ACC112 (cell line): Measurements from ENCODE around the gene GLIS1.

Source experiments
- H2AFZ ChIP-seq: fragments of 200-600 bp; sonication (generic); one replicate; pipeline ENCODE4 v1.6.0; 2017; ENCODE audit warnings: antibody characterized with exemption, low read length; ENCODE audit not compliant: unreplicated experiment
- H3K27ac ChIP-seq: fragments of 200-600 bp; sonication (generic); 2 replicates; pipeline ENCODE4 v1.5.1; 2014; ENCODE audit warnings: low read depth, mild to moderate bottlenecking, antibody characterized with exemption, low read length, moderate library complexity
- H3K27me3 ChIP-seq: fragments of 200-600 bp; sonication (generic); 2 replicates; pipeline ENCODE4 v1.6.1; 2014; ENCODE audit warnings: mild to moderate bottlenecking, antibody characterized with exemption, low read length, moderate library complexity, mixed read lengths; ENCODE audit not compliant: insufficient read depth
- H3K36me3 ChIP-seq: fragments of 200-600 bp; sonication (generic); 2 replicates; pipeline ENCODE4 v1.6.1; 2016; ENCODE audit warnings: mild to moderate bottlenecking, antibody characterized with exemption, low read length, moderate library complexity, mixed read lengths; ENCODE audit not compliant: insufficient read depth
- H3K4me1 ChIP-seq: fragments of 200-600 bp; sonication (generic); one replicate; pipeline ENCODE4 v1.6.1; 2016; ENCODE audit warnings: low read length, mixed read lengths; ENCODE audit not compliant: insufficient read depth, unreplicated experiment, control insufficient read depth
- H3K4me3 ChIP-seq: fragments of 200-600 bp; sonication (generic); 2 replicates; pipeline ENCODE4 v1.5.1; 2014; ENCODE audit warnings: mild to moderate bottlenecking, low read depth, low read length
- H3K79me2 ChIP-seq: fragments of 200-600 bp; sonication (generic); one replicate; pipeline ENCODE4 v1.6.0; 2016; ENCODE audit warnings: low read length; ENCODE audit not compliant: control insufficient read depth, unreplicated experiment, insufficient read depth

GLIS1 gene

DNA sequence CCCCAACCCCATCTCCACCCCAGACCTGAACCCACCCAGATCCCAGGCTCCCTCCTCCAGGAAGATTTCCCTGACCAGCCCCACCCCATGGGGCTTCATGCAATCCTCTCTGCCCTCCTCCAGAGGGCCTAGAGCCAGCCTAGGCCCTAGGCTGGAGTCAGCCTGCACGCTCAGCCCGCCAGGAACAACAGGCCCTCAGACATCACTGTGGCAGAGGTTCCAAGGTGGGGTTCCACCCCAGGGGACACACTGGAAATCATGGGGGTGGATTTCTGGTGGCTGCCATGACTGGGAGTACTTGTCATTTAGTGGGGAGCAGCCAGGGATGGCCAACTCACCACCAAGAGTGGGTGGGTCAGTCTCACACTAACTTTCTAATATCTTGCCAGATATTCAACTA is 122.0 kb downstream of the GLIS1 start:
- no peak overlapping the region for H3K4me3 ChIP-seq
- no peaks in the 10 kb centered on the region for H3K27me3 ChIP-seq
- no peaks in the 10 kb centered on the region for H3K79me2 ChIP-seq
- H3K36me3 ChIP-seq: no peaks in the 10 kb centered on the region
- H3K27ac ChIP-seq: peak overlapping the region; percentile 38
- H2AFZ ChIP-seq: no peak overlapping the region
- peaks cover 11% of the 10 kb centered on the region for H3K4me1 ChIP-seq

DNA sequence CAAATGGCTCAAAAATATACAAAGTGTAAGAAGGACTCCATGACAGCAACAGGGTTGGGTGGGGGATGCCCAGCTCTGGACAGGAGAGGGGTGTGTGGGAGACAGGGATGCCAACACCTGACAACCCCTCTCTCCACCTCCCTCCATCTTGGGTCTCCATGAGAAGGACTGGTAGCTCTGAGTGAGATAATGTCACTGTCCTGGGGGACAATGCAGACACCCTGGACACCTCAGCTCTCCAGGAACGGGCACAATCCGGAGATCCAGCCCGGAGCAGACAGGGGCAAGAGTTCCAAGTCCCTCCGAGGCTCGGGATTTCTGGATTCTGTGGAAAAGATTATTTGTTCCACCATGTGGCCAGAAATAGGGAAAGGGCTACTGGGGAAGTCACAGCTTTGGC is 122.5 kb downstream of the GLIS1 start:
- Histone ChIP-seq H3K79me2 (no peaks in the 10 kb centered on the region), H3K36me3 (no peaks in the 10 kb centered on the region), H3K27ac (no peak overlapping the region), H3K27me3 (no peaks in the 10 kb centered on the region), H3K4me1 (peaks cover 11% of the 10 kb centered on the region), H2AFZ (no peak overlapping the region), H3K4me3 (no peak overlapping the region)

DNA sequence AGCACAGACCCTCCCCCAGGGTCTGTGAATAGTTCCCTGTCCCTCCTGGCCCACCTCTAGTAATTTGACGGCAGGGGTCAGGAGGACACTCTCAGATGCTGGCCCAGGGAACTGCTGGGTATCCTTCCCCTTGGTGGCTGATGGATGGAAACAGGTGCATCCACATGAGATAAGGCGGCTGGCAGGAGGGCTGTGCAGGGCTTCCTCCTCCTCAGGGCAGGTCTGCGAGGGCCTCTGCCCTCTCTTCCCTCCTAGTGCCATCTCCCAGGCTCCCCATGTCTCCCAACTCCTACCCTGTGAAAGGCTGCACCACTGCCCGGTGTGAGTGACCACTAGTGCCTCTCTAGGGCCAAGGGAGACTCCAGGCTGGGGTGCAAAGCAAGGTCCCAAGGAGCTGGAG is 123.9 kb downstream of the GLIS1 start:
- Histone ChIP-seq H3K79me2 (no peaks in the 10 kb centered on the region), H3K4me1 (peaks cover 11% of the 10 kb centered on the region), H3K36me3 (no peaks in the 10 kb centered on the region), H3K4me3 (no peak overlapping the region), H2AFZ (no peak overlapping the region), H3K27ac (no peak overlapping the region), H3K27me3 (no peaks in the 10 kb centered on the region)

DNA sequence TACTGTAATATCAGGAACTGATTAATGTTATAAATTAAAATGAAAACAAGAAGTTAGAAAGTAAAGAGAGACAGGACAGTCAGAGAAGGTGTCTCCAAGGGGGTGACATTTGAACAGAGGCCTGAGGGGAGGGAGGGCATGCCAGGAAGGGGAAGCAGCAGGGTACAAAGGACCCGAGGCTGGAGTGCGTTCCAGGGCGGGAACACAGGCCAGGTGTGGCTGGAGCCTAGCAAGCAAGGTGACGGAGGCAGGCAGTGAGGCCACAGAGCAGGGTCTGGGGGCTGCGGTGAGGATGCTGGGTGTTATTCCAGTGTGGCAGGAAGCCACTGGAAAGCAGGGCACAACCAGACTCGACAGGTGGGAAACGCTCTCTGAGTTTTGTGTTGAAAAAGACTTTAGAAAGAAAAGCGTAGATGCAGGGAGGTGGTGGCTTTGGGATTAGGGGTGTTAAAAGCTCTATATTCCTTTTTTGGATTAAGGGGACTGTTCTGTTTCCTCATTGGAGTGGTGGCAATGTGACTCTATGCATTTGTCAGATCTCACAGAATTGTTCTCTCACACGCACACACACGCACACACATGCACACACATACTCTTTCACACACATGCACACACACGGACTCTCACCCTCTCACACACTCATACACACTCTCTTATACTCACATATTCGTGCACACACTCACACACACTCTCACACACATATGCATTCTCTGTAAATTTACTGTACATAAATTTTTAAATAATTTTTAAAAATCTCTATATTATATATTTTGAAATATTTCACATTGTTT is 124.5 kb downstream of the GLIS1 start:
- H3K79me2 ChIP-seq: no peaks in the 10 kb centered on the region
- no peaks in the 10 kb centered on the region; the same call in 1 of the 2 replicates for H3K36me3 ChIP-seq
- H3K27ac ChIP-seq: no peak overlapping the region
- no peak overlapping the region for H3K4me3 ChIP-seq
- H2AFZ ChIP-seq: no peak overlapping the region
- H3K4me1 ChIP-seq: peaks cover 11% of the 10 kb centered on the region
- no peaks in the 10 kb centered on the region for H3K27me3 ChIP-seq

DNA sequence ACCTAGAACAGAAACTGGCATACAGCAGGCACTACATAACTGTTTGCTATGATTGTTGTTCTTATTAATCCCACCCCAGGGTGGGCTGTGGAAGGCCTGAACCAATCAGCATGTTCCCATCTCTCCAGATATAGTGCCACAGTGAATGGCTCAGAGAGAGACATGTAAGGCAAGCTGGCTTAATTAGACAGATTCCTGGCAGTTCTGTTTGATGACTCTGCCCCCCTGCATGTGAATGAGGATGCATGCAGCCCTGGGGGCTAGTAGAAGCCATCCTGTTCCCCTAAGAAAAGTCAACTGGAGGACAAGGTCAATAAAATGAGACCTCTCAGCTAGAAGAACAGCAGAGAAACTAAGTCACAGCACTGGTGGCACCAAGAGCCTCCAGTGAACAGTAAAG is 130.3 kb downstream of the GLIS1 start:
- H3K36me3 ChIP-seq: no peaks in the 10 kb centered on the region; the same call in 1 of the 2 replicates
- H3K27me3 ChIP-seq: no peaks in the 10 kb centered on the region
- no peak overlapping the region for H2AFZ ChIP-seq

DNA sequence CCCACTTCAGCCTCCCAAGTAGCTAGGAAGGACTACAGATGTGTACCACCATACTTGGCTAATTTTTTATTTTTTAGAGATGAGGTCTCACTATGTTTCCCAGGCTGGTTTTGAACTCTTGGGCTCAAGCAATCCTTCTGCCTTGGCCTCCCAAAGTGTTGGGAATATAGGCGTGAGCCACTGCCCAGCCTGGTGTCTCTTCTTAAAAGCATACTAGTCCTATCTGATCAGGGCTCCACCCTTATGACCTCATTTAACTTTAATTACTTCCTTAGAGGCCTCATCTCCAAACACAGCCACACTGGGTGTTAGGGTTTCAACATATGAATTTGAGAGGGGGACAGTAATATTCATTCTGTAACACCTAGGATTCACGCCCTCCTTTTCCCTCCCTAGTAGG is 130.9 kb downstream of the GLIS1 start:
- H3K36me3 ChIP-seq: no peaks in the 10 kb centered on the region; the same call in 1 of the 2 replicates
- H2AFZ ChIP-seq: no peak overlapping the region
- H3K4me1 ChIP-seq: no peaks in the 10 kb centered on the region
- no peak overlapping the region for H3K27ac ChIP-seq
- H3K4me3 ChIP-seq: no peak overlapping the region
- no peaks in the 10 kb centered on the region for H3K79me2 ChIP-seq
- H3K27me3 ChIP-seq: no peaks in the 10 kb centered on the region

More for the DNA sequence above, 130.3 kb downstream of the GLIS1 start:
- Histone ChIP-seq H3K27ac (no peak overlapping the region), H3K4me1 (no peaks in the 10 kb centered on the region), H3K4me3 (no peak overlapping the region), H3K79me2 (no peaks in the 10 kb centered on the region)

DNA sequence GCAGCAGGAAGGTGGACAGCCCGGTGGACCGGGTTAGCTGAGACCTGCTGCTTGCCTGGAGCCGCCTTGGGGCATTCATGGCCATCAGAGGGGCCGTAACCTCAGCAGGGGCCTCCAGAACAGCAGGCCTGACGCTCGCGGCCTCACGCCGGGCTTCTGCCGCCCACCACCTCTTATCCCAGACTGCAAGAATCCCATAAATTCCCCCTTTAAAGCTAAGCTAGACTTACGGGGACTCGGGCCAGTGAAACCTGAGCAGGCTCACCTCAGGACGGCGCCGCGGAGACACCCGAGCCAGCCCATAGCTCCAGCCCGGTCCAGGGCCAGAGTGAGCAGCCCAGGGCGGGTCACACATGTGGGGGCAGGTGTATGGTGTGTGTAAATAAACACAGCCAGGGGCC is 132.3 kb downstream of the GLIS1 start:
- Histone ChIP-seq H3K36me3 (no peaks in the 10 kb centered on the region; the same call in 1 of the 2 replicates), H3K27ac (no peak overlapping the region), H2AFZ (no peak overlapping the region), H3K4me1 (no peaks in the 10 kb centered on the region), H3K79me2 (no peaks in the 10 kb centered on the region), H3K27me3 (no peaks in the 10 kb centered on the region), H3K4me3 (no peak overlapping the region)

DNA sequence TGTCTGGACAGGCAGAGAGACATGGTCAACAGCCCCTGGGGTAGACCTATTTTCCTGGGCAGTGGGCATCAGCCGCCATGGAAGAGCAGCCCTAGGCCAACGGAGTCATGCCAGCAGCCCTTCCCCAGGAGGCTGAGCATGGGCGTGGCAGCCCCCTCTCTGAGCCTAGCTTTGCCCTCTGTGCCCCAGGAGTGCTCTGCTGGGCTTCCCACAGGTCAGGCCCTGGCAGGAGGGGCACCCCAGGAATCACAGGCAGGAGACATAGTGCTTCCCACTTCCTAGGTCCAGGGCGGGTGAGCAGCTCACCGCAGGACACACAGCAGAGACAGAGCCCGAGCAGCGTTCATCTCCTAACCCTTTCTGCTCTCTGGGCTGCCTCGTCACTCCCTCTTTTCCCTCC is 132.8 kb downstream of the GLIS1 start:
- Histone ChIP-seq H2AFZ (no peak overlapping the region), H3K4me1 (no peaks in the 10 kb centered on the region), H3K4me3 (no peak overlapping the region), H3K79me2 (no peaks in the 10 kb centered on the region), H3K27me3 (no peaks in the 10 kb centered on the region), H3K27ac (no peak overlapping the region), H3K36me3 (no peaks in the 10 kb centered on the region; the same call in 1 of the 2 replicates)

DNA sequence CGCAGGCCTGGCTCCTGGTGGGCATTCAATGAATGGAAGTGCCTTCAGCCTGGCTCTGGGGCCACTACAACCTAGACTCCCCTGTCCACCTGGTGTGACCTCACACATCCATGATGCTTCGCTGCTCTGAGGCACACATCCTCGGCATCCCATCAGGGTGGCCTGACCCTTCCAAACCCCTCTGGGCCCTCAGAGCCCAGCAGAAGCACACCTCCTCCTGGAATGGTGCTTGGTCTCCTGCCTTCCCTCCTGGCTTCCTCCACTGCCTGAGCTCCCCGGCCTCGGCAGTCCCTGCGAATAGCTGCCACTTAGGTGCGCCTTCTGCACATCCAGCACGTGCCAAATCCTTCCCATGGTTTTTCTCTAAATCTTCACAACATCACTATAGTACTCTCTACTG is 133.8 kb downstream of the GLIS1 start:
- H3K27me3 ChIP-seq: no peaks in the 10 kb centered on the region
- no peak overlapping the region for H3K27ac ChIP-seq
- H2AFZ ChIP-seq: no peak overlapping the region
- no peaks in the 10 kb centered on the region; the same call in 1 of the 2 replicates for H3K36me3 ChIP-seq
- H3K4me3 ChIP-seq: no peak overlapping the region
- no peaks in the 10 kb centered on the region for H3K4me1 ChIP-seq
- no peaks in the 10 kb centered on the region for H3K79me2 ChIP-seq

DNA sequence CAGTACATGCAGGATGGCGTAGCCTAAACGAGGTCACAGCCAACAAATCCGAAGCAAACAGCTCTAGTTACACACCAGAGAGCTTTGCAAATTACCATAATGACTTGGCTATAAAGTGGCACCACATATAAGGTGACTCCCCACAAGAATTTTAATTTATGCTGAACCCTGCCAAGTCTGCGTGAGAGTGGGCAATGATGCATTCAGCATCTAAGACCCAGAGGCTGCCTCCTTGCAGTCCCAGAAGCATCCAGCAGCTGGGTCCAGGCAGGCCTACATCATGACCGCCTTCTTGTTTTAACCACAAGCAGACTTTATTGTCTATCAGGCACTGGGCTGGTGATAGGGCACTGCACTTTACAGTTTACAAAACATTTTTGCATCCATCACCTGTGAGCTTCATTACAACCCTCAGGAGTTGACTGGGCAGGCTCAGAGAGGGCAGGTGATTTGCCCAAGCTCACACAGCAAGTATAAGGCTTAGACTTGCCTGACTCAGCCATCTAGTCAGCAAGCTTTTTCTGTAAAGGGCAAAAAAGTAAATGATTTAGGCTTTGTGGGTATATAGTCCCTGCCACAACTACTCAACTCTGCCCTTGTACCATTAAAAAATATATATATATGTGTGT is 134.6 kb downstream of the GLIS1 start:
- Histone ChIP-seq H3K36me3 (no peaks in the 10 kb centered on the region), H3K4me1 (no peaks in the 10 kb centered on the region), H3K27me3 (no peaks in the 10 kb centered on the region), H3K79me2 (no peaks in the 10 kb centered on the region), H3K4me3 (no peak overlapping the region), H2AFZ (no peak overlapping the region), H3K27ac (no peak overlapping the region)

DNA sequence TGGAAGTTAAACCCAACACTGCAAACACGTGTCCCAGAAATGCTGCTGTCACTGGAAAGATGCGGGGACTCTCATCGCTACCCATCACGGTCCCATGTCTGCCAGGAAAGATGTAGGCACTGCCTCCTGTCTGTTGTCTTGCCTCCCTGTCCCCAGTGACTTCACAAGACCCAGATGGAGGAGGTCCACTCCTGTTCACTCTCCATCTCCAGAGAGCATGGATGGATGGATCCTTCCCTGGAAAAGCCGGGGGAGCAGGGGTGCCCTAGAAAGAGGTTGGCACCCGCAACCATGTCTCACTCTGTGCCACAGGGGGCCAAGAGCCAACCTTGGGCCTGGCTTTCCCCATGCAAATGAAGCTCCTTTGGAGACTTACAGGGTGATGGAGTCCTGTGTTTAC is 135.5 kb downstream of the GLIS1 start:
- Histone ChIP-seq H3K4me1 (no peaks in the 10 kb centered on the region), H3K36me3 (no peaks in the 10 kb centered on the region), H3K27me3 (no peaks in the 10 kb centered on the region), H3K27ac (no peak overlapping the region), H3K4me3 (no peak overlapping the region), H3K79me2 (no peaks in the 10 kb centered on the region), H2AFZ (no peak overlapping the region)
